ENCODE results near the gene MYMK.

MYMK gene

GRCh38 chr9:133471551-133472276 is 53.0 kb downstream of the MYMK start:
- Histone ChIP-seq H3K27me3 (ENCODE audit: insufficient read depth, low read length) (no peaks in the 10 kb centered on the region), H3K36me3 (ENCODE audit: insufficient read depth, low read length) (peaks cover 19% of the 10 kb centered on the region), H2AFZ (ENCODE audit: low read depth, low read length) (no peak overlapping the region), H3K4me1 (ENCODE audit: insufficient read depth, low read length) (no peaks in the 10 kb centered on the region), H3K4me3 (ENCODE audit: low read length) (no peak overlapping the region), H3K9me3 (ENCODE audit: low read length) (no peaks in the 10 kb centered on the region)

GRCh38 chr9:133470988-133471387 is 53.8 kb downstream of the MYMK start:
- Histone ChIP-seq H3K4me3 (ENCODE audit: low read length) (no peak overlapping the region), H3K9me3 (ENCODE audit: low read length) (no peaks in the 10 kb centered on the region), H3K4me1 (ENCODE audit: insufficient read depth, low read length) (no peaks in the 10 kb centered on the region), H2AFZ (ENCODE audit: low read depth, low read length) (no peak overlapping the region), H3K27me3 (ENCODE audit: insufficient read depth, low read length) (no peaks in the 10 kb centered on the region), H3K36me3 (ENCODE audit: insufficient read depth, low read length) (peaks cover 24% of the 10 kb centered on the region)

GRCh38 chr9:133470427-133470924 is 54.3 kb downstream of the MYMK start:
- H3K4me3 ChIP-seq (ENCODE audit: low read length): no peak overlapping the region
- H2AFZ ChIP-seq (ENCODE audit: low read depth, low read length): no peak overlapping the region
- no peaks in the 10 kb centered on the region for H3K9me3 ChIP-seq (ENCODE audit: low read length)
- H3K27me3 ChIP-seq (ENCODE audit: insufficient read depth, low read length): no peaks in the 10 kb centered on the region
- peaks cover 28% of the 10 kb centered on the region for H3K36me3 ChIP-seq (ENCODE audit: insufficient read depth, low read length)
- H3K4me1 ChIP-seq (ENCODE audit: insufficient read depth, low read length): no peaks in the 10 kb centered on the region

- no peak overlapping the region for H3K4me3 ChIP-seq (ENCODE audit: low read length)
- H3K36me3 ChIP-seq (ENCODE audit: insufficient read depth, low read length): peaks cover 32% of the 10 kb centered on the region
- H3K4me1 ChIP-seq (ENCODE audit: insufficient read depth, low read length): no peaks in the 10 kb centered on the region
- H3K27me3 ChIP-seq (ENCODE audit: insufficient read depth, low read length): no peaks in the 10 kb centered on the region
- H3K9me3 ChIP-seq (ENCODE audit: low read length): no peaks in the 10 kb centered on the region
- H2AFZ ChIP-seq (ENCODE audit: low read depth, low read length): no peak overlapping the region
These were observed 55.9 kb downstream of the MYMK start for GRCh38 chr9:133468777-133469421.

- H2AFZ ChIP-seq (ENCODE audit: low read depth, low read length): no peak overlapping the region
- no peaks in the 10 kb centered on the region for H3K9me3 ChIP-seq (ENCODE audit: low read length)
- no peaks in the 10 kb centered on the region for H3K4me1 ChIP-seq (ENCODE audit: insufficient read depth, low read length)
- H3K4me3 ChIP-seq (ENCODE audit: low read length): no peak overlapping the region
- H3K36me3 ChIP-seq (ENCODE audit: insufficient read depth, low read length): peaks cover 32% of the 10 kb centered on the region
- H3K27me3 ChIP-seq (ENCODE audit: insufficient read depth, low read length): no peaks in the 10 kb centered on the region
These were observed 56.4 kb downstream of the MYMK start for GRCh38 chr9:133468374-133468773.

- no peaks in the 10 kb centered on the region for H3K9me3 ChIP-seq (ENCODE audit: low read length)
- peaks cover 34% of the 10 kb centered on the region for H3K36me3 ChIP-seq (ENCODE audit: insufficient read depth, low read length)
- peaks cover 4% of the 10 kb centered on the region for H3K4me1 ChIP-seq (ENCODE audit: insufficient read depth, low read length)
- no peak overlapping the region for H2AFZ ChIP-seq (ENCODE audit: low read depth, low read length)
- no peaks in the 10 kb centered on the region for H3K27me3 ChIP-seq (ENCODE audit: insufficient read depth, low read length)
- no peak overlapping the region for H3K4me3 ChIP-seq (ENCODE audit: low read length)
These were observed 57.7 kb downstream of the MYMK start for GRCh38 chr9:133467101-133467500.

GRCh38 chr9:133465984-133466383 is 58.8 kb downstream of the MYMK start:
- Histone ChIP-seq H3K27me3 (ENCODE audit: insufficient read depth, low read length) (no peaks in the 10 kb centered on the region), H3K9me3 (ENCODE audit: low read length) (no peaks in the 10 kb centered on the region), H3K36me3 (ENCODE audit: insufficient read depth, low read length) (peaks cover 29% of the 10 kb centered on the region), H2AFZ (ENCODE audit: low read depth, low read length) (no peak overlapping the region), H3K4me1 (ENCODE audit: insufficient read depth, low read length) (peaks cover 14% of the 10 kb centered on the region), H3K4me3 (ENCODE audit: low read length) (no peak overlapping the region)

GRCh38 chr9:133464638-133465037 is 60.1 kb downstream of the MYMK start:
- Histone ChIP-seq H3K4me3 (ENCODE audit: low read length) (no peak overlapping the region), H2AFZ (ENCODE audit: low read depth, low read length) (no peak overlapping the region), H3K27me3 (ENCODE audit: insufficient read depth, low read length) (no peaks in the 10 kb centered on the region), H3K36me3 (ENCODE audit: insufficient read depth, low read length) (peaks cover 29% of the 10 kb centered on the region), H3K4me1 (ENCODE audit: insufficient read depth, low read length) (peaks cover 20% of the 10 kb centered on the region), H3K9me3 (ENCODE audit: low read length) (no peaks in the 10 kb centered on the region)

Data from neuron (in vitro differentiated cells).